ENCODE data around the gene VSTM5.

Gene VSTM5

DNA sequence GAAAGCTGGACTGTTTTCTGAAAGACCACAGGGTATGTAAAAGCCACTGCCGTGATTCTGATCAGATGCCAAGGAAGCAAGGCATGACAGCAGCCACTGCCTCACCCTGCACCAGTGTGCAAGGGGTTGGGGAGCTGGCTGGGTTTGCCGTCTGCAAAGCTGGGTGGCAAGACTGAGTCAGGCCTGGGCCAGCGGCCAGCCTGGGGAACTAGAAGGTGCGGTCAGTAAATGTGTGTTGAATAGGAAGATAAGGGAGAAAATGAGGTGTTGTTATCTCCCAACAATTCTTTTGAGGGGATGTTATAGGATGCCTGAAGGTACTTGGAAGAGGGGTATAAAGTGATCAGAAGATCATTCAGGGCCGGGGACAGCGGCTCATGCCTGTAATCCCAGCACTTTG lies 8.0 kb downstream of the VSTM5 start:
- no peak for DNase-seq (ENCODE audit: low spot score)

GRCh38 chr11:93842034-93842433 lies 8.4 kb downstream of the VSTM5 start:
- no peak for DNase-seq (ENCODE audit: low spot score)

DNA sequence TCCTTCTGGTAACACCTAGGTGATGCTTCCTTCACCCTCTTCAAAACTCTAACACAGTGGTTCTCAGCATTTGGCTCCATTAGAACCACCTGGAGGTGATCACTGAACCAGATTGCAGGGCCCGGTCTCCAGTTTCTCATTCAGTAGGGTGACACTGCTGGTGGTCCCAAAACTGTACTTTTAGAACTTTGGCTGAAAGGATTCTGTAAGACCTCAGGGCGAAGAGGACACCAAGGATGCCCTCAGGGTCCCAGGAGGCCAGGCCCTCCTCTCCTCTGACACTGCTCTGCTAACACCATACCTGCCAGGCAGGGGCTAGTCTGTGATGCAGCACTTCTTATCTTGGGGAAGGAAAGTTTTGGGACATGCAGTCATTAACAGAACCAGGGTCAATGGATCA lies 9.0 kb downstream of the VSTM5 start:
- DNase-seq (ENCODE audit: low spot score) = no peak

DNA sequence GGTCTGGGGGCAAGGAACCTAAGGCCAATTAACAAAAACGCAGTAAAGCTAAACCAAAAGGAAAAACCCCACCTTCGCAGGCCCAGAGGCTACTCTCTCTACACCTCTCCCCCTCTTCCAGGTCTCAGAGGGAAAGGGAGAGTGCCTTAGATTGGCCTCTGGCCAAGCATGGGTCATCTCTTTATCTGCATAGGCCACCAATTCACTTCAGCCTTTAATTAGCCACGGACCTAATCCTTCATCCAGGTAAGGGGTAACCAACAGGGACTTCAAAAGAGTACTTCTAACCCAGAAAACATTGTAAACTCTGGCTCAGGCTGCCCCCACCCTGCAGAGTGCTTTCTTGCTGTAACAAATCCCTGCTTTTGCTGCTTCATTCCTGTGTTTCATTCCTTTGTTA lies 9.4 kb downstream of the VSTM5 start:
- no peak for DNase-seq (ENCODE audit: low spot score)

- DNase-seq (ENCODE audit: low spot score) = no peak
These were observed 10.2 kb downstream of the VSTM5 start for GRCh38 chr11:93840180-93840579.

- DNase-seq (ENCODE audit: low spot score) = no peak
These were observed 11.5 kb downstream of the VSTM5 start for GRCh38 chr11:93838967-93839366.

DNA sequence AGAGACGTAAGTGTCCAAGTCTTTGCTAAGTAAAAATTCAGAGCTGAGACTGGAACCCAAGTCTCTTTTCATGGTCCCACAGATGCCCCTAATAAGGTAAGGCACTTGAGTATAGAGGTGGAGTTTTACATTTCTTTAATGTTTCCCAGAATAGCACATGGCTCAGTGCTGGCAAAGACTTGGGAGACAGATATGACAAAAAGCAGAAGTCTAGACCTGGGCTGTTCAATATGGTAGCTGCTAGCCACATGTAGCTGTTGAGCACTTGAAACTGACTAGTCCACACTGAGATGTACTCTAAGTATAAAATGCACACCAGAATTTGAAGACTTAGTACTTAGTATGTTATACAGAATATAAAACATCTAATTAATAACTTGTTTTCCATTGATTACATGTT lies 17.6 kb downstream of the VSTM5 start:
- no peak for DNase-seq (ENCODE audit: low spot score)

- DNase-seq (ENCODE audit: low spot score) = no peak
These were observed 18.9 kb downstream of the VSTM5 start for GRCh38 chr11:93831343-93832127.

DNA sequence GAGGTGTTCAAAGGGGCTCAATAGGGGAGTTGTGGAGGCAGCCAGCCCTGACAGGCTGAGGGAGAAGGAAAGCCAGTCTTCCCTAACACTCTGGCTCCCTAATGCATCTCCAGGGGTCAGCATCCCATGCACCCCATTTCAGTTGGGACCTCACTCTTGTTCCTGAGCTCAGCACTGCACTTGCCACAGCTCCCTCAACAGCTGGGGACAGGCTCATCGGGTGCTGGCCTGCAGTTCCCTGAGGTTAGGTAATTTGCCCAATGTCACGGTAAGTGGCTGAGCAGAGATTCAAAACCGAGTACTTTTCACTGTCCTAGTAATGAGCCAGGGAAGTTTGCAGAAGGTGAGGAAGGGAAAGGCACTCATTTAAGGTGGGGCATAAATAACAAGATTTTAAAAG lies 20.8 kb downstream of the VSTM5 start:
- DNase-seq (ENCODE audit: low spot score) = no peak

- DNase-seq (ENCODE audit: low spot score) = no peak
These were observed 23.1 kb downstream of the VSTM5 start for GRCh38 chr11:93827363-93827762.

- no peak for DNase-seq (ENCODE audit: low spot score)
These were observed 27.2 kb downstream of the VSTM5 start for GRCh38 chr11:93823210-93823609.

DNA sequence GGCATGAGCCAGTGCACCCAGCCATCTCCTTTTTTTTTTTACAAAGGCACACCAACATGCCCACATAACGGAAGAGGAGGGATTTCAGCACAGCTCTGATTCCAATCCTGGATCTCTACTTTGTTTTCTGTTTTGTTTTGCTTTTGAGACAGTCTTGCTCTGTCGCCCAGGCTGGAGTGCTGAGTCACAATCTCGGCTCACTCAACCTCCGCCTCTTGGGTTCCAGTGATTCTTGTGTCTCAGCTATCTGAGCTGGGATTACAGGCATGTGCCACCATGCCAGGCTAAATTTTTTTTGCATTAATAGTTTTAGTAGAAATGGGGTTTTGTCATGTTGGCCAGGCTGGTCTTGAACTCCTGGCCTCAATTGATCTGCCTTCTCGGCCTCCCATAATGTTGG lies 28.1 kb downstream of the VSTM5 start:
- no peak for DNase-seq (ENCODE audit: low spot score)

DNA sequence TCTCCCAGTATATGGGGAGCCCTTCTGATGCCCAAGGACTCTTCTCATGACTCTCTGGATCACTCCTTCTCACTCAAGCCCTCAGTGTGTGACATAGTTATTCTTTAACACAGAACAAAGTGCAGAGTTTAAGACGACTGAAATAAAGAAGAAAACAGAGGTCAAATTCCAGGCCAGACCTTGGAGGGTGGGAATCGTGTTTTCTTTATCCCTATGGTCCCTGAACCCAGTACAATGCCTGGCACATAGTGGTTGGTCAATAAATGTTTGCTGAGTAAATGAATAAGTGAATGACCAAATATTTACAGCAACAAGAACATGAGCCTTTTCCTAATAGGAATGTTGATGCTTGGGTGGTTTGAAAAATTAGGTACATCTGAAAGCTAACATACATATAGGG lies 28.8 kb downstream of the VSTM5 start:
- no peak for DNase-seq (ENCODE audit: low spot score)

- no peak for DNase-seq (ENCODE audit: low spot score)
These were observed 29.6 kb downstream of the VSTM5 start for GRCh38 chr11:93820847-93821246.

DNA sequence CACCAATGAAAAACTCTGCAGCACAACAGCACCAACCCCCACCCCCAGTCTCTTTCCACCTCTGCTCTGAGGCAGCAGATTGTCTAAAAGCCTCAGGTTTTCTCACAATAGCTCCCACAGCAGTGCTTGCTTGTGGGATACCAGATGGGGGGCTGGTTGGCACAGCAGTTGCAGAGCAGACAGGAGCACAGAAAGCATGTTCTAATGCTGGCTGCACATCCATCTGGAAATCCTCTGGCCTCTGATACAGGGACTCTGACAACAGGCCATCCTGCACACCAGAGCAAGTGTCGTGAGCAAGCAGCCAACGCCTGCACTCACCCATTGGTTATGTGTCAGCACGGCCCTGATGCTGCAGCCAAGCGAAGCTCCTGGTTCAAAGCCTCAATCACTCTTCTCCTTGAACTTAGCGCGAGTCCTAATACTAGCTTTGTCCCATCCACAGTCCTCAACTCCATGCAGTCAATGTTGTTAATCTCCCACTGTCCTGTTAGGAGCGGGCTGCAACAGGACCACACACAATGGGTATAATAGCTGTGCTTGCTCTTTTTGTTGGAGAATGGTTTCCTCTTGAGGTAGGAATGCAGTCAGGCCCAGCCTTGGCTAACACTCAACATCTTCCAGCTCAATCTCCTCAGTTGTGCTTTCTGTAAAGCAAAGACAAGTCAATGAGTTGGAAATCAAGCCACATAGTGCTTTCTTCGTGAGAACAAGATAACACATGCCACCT lies 30.3 kb downstream of the VSTM5 start:
- no peak for DNase-seq (ENCODE audit: low spot score)

DNA sequence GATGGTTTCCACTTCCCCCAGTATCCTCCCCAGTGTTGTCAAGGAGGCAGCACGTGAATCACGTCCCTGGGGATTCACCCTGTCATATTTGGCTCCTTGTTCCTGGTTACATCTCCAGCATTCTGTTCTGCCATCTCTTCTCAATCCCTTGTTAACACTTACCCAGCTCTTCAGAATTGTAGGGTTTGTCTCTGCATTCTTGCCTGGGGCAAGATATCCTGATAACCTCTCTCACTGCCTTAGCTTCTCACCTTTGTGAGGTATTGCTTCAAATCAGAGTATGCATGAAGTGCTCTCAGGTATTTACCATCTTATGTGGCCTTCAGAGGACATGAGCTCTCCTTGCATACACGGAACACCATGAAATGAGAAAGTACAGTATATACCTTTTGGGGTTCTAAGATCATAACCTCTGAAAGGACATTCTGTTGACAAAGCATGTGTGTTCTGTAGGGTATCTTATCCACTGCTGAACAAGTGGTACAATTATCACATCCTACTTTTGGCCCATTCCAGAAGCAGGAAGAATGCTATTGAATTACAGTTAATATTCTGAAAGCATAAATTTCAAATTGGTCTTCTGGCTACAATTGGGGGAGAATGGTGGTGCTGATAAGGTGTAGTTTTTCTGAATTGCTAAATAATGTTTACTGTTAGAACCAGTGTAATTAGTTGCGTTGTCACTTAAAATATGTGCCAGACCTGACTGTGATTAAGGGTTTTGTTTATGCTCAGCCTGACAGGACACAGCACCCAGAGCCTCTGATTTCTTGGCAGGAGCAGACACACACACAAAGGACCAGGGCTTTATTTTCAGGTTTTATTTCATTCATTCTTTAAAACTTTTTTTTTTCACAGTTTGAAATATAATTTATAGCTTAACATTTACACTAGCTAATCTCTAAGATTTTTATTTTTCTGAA lies 32.7 kb downstream of the VSTM5 start:
- DNase-seq (ENCODE audit: low spot score) = no peak

GRCh38 chr11:93814966-93815633 lies 35.3 kb downstream of the VSTM5 start:
- DNase-seq (ENCODE audit: low spot score) = no peak

DNA sequence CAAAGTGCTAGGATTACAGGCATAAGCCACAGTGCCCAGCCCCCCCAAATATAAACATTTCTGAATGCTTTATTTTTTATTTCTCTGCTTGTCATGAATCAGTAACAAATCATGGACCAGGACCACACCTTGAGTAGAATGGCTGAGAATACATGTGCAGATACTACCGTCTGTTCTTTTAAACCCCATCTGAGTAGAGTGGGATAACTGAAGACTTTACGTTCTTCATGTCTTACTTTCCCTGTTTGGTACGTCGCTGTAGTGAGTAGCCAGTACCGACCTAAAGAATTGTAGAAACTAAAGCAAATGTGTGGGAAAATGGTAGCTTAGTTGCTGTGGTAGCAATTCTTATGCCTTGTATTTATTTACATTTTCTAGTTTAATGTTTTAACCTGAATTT lies 36.4 kb downstream of the VSTM5 start:
- DNase-seq (ENCODE audit: low spot score) = no peak

- no peak for DNase-seq (ENCODE audit: low spot score)
These were observed 42.4 kb downstream of the VSTM5 start for GRCh38 chr11:93807980-93808379.

DNA sequence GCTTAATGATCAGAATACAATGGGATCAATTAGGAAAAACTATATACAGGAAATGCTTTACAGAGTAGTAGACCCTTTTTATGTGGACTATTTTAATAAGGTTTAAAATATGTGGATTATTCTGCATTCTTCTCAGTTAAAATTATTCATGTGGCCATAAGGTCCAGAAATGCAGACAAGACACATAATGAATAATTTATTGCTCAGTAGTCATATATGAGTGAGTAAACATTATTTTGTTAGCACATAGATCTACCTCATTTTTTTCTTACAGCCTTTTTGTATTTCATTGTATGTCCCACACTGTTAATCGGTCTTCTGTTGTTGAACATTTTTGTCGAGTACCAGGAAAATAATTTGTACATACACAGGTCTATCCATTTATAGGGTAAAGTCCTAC lies 45.5 kb downstream of the VSTM5 start:
- DNase-seq (ENCODE audit: low spot score) = no peak

- DNase-seq (ENCODE audit: low spot score) = no peak
These were observed 49.1 kb downstream of the VSTM5 start for GRCh38 chr11:93801366-93801765.
